K562 (cell line): ENCODE results near the gene MYO7A. TPM values are rescaled to one million over a fixed set of nuclear protein-coding genes. Genes with fewer than 3 reads are reported as not detected.

Experiments used
- ATAC-seq: fragments of 200-7000 bp; cut with Tn5 transposase; 3 replicates; pipeline ENCODE4 v1.9.1; 2020; ENCODE audit warnings: moderate library complexity
- BruUV-seq: library from RNA; stranded (reverse); fragments of 400-500 nt; replicated peaks from 2 replicates; lab custom pipeline; 2021; lab: Mats Ljungman, UMichigan
- CTCF ChIA-PET: fragments of 300-600 bp; formaldehyde crosslinking; extraction: SDS; loops from one replicate; lab custom pipeline; 2021; ENCODE audit warnings: low intra/inter-chr PET ratio; lab: Yijun Ruan, JAX
- POLR2A ChIA-PET: fragments of 300-600, 350-650 bp; sonication (Branson Sonifier 250); formaldehyde crosslinking; extraction: SDS; loops from one replicate; lab custom pipeline; 2021; ENCODE audit warnings: antibody characterized with exemption, inconsistent platforms; lab: Yijun Ruan, JAX
- DNase-seq, 4 experiments: peaks; one replicate each; pipeline versions ENCODE4 v3.0.0 to v3.0.0-alpha.2; 2011 to 2018; ENCODE audit warnings: low spot score in 3 of 4, mixed read lengths in 3 of 4; ENCODE audit errors: extremely low read depth in 1 of 4
- FAIRE-seq: peaks from 2 replicates; lab custom pipeline; 2011; peaks lifted over from hg19 to GRCh38; lab: Jason Lieb, UNC
- H2AFZ ChIP-seq: 2 replicates; pipeline ENCODE4 v1.6.0; 2011; ENCODE audit warnings: low read depth, low read length, control low read depth, inconsistent platforms
- H3K27ac ChIP-seq: fragments of 200-600 bp; 3 replicates; pipeline ENCODE4 v1.8.0; 2011; ENCODE audit warnings: low read depth, mild to moderate bottlenecking, control low read depth, inconsistent platforms, low read length, moderate library complexity, mixed read lengths; ENCODE audit errors: extremely low read depth
- H3K27me3 ChIP-seq, 2 experiments: fragments of 300-600 bp in 1 of 2; 2 replicates in 1 of 2; 3 replicates in 1 of 2; pipeline versions ENCODE4 v1.6.0 to v1.8.0; 2011; ENCODE audit warnings: inconsistent platforms in 2 of 2, low read length in 2 of 2, mild to moderate bottlenecking in 1 of 2, mixed read lengths in 1 of 2, moderate library complexity in 1 of 2; ENCODE audit not compliant: control insufficient read depth in 2 of 2, insufficient read depth in 2 of 2
- H3K36me3 ChIP-seq: fragments of 300-600 bp; 3 replicates; pipeline ENCODE4 v1.8.0; 2011; ENCODE audit warnings: mild to moderate bottlenecking, low read length, inconsistent platforms; ENCODE audit not compliant: control insufficient read depth, insufficient read depth
- H3K4me1 ChIP-seq, 2 experiments: fragments of 200-600 bp in 1 of 2; replicated peaks in 1 of 2; 2 replicates in 1 of 2; 3 replicates in 1 of 2; pipeline versions ENCODE4 v1.5.1 to v1.8.0; 2011; ENCODE audit warnings: inconsistent platforms in 2 of 2, low read length in 2 of 2, mild to moderate bottlenecking in 1 of 2, mixed read lengths in 1 of 2, moderate library complexity in 1 of 2; ENCODE audit not compliant: control insufficient read depth in 2 of 2, insufficient read depth in 2 of 2
- H3K4me2 ChIP-seq: 2 replicates; pipeline ENCODE4 v1.6.1; 2011; ENCODE audit warnings: low read length, control low read depth, inconsistent platforms, mixed read lengths; ENCODE audit not compliant: insufficient read depth
- H3K4me3 ChIP-seq: fragments of 200-600 bp; sonication (generic), shearing (Covaris generic); 2 replicates; pipeline ENCODE4 v1.5.1; 2016; ENCODE audit warnings: control low read depth, inconsistent platforms
- H3K79me2 ChIP-seq: fragments of 200-600 bp; 3 replicates; pipeline ENCODE4 v1.8.0; 2011; ENCODE audit warnings: low read length, inconsistent platforms; ENCODE audit not compliant: control insufficient read depth, insufficient read depth
- H3K9ac ChIP-seq, 2 experiments: 2 replicates each; pipeline versions ENCODE4 v1.6.0 to v1.6.1; 2011; ENCODE audit warnings: low read depth in 2 of 2, low read length in 2 of 2, control low read depth in 1 of 2, inconsistent platforms in 1 of 2, mild to moderate bottlenecking in 1 of 2, mixed read lengths in 1 of 2; ENCODE audit not compliant: insufficient read depth in 1 of 2
- H3K9me1 ChIP-seq: one replicate; pipeline ENCODE4 v1.6.0; 2011; ENCODE audit warnings: inconsistent platforms, mild to moderate bottlenecking, low read length, moderate library complexity; ENCODE audit not compliant: control insufficient read depth, insufficient read depth
- H3K9me3 ChIP-seq: replicated peaks from 2 replicates; pipeline ENCODE4 v1.5.1; 2011; ENCODE audit warnings: low read depth, low read length, inconsistent platforms; ENCODE audit not compliant: control insufficient read depth, insufficient read depth
- H4K20me1 ChIP-seq: replicated peaks from 2 replicates; pipeline ENCODE4 v1.6.1; 2011; ENCODE audit warnings: low read length, inconsistent platforms, mixed read lengths; ENCODE audit not compliant: control insufficient read depth, insufficient read depth
- MEF2D ChIP-seq: conservative IDR thresholded peaks from 2 replicates; pipeline ENCODE4 v1.6.1; 2016; ENCODE audit warnings: low read depth, missing genetic modification characterization, missing compliant biosample characterization
- NELFE ChIP-seq: IDR thresholded peaks from 2 replicates; pipeline ENCODE4 v1.6.1; 2011; ENCODE audit warnings: mild to moderate bottlenecking; ENCODE audit not compliant: insufficient read depth, insufficient read length
- SPI1 ChIP-seq: IDR thresholded peaks from 2 replicates; pipeline ENCODE4 v1.6.1; 2011; ENCODE audit warnings: low read depth, low read length, control low read depth, borderline replicate concordance
- WGBS: fragments of 100-300 bp; shearing (Covaris generic); methylation state at CpG from one replicate; pipeline ENCODE4 v1.1.6; 2016; ENCODE audit warnings: low coverage, mixed read lengths; ENCODE audit not compliant: insufficient coverage; ENCODE audit errors: missing lambda C conversion rate; 5-methylcytosine and 5-hydroxymethylcytosine counted together
- in situ Hi-C: fragments of 300-500 bp; cut with MboI; formaldehyde crosslinking; loops from 4 replicates; pipeline ENCODE4 v1.15.0; 2018; ENCODE audit warnings: inconsistent platforms, mixed read lengths
- intact Hi-C: fragments of 100-400 bp; cut with micrococcal nuclease; formaldehyde crosslinking; loops from 2 replicates; pipeline ENCODE4 v1.14.2; 2022
- polyA plus RNA-seq, 8 experiments: library from polyadenylated mRNA; depleted of rRNA in 4 of 8; stranded (reverse) in 5 of 8; unstranded in 3 of 8; fragments of >200 nt; fragmentation: Nextera tagmentation in 2 of 8; fragmentation: Illumina TruSeq in 1 of 8; extraction: Ambion mirVana in 2 of 8; extraction: Trizol in 1 of 8; gene quantifications; 2 replicates each; pipeline versions ENCODE4 v1.2.1 to v1.2.3, GENCODE V29; 2011 to 2014; ENCODE audit warnings: inconsistent platforms in 1 of 8, missing spikeins in 1 of 8
- total RNA-seq, 7 experiments: library from RNA; depleted of rRNA in 6 of 7; stranded (reverse); fragments of >200 nt in 6 of 7; fragmentation: Illumina TruSeq in 2 of 7; extraction: Trizol in 2 of 7; gene quantifications; 2 replicates each; pipeline versions ENCODE4 v1.2.1 to v1.2.3, GENCODE V29; 2011 to 2021; ENCODE audit warnings: low replicate concordance in 1 of 7

MYO7A gene
- total and polyA plus RNA-seq, 9 of the 15 experiments (the other 6 are each of a cell fraction or from before 2014, with no cell fraction given) = 0.01 to 0.11 (median 0.07) TPM; not detected in 1

- CTCF ChIA-PET = no interaction called here
- Histone ChIP-seq H3K4me3 (no peak overlapping the region), H3K4me1 (peaks cover 0 to 6% of the 10 kb centered on the region in 2 experiments; a peak in 2 of 5 replicates), H3K27me3 (peaks cover 12 to 56% of the 10 kb centered on the region in 2 experiments; a peak in 4 of 5 replicates), H3K9ac (no peak overlapping the region), H3K4me2 (no peak overlapping the region), H3K27ac (no peak overlapping the region), H3K9me1 (no peaks in the 10 kb centered on the region), H2AFZ (no peak overlapping the region), H3K9me3 (no peaks in the 10 kb centered on the region), H4K20me1 (0 out of 2 replicates have a peak, but pooled peaks cover 4% of the 10 kb centered on the region), H3K79me2 (no peaks in the 10 kb centered on the region), H3K36me3 (no peaks in the 10 kb centered on the region)
- POLR2A ChIA-PET = interaction anchor here (0.6 to 1.0 kb wide), 2 partner anchors 11 to 28 kb away, joined by 3 to 5 read pairs; no protein-coding TSS in a partner anchor
- TF ChIP-seq SPI1 (peak; percentile 66; the same call in 1 of the 2 replicates), NELFE (no peak), MEF2D (tag) (no peak)
- FAIRE-seq (no peak), DNase-seq (no peak), ATAC-seq (no peak)
- intact Hi-C loops (no loop called here), in situ Hi-C loops (no loop called here)
- BruUV-seq = no TSS peak
- 10% methylated on average over 11 of the region's 11 CpGs for WGBS
These were observed 14.3 kb downstream of the MYO7A start for GRCh38 chr11:77142091-77142975.
